HepG2 (cell line): Measurements from ENCODE around the gene MLYCD. TPM values are rescaled to one million over a fixed set of nuclear protein-coding genes. Genes with fewer than 3 reads are reported as not detected.
A peak's percentile ranks its signal among the peaks of the same experiment; 100 is the strongest.

Experiments used
- ARID5B ChIP-seq: IDR thresholded peaks from 2 replicates; pipeline ENCODE4 v1.4.0; 2020; ENCODE audit warnings: mild to moderate bottlenecking, missing genetic modification reagents
- FOXJ3 ChIP-seq: sonication (generic); formaldehyde crosslinking; IDR thresholded peaks from 2 replicates; pipeline ENCODE4 v1.4.0; 2020; ENCODE audit warnings: missing genetic modification reagents, mild to moderate bottlenecking, borderline replicate concordance
- MLX ChIP-seq: IDR thresholded peaks from 2 replicates; pipeline ENCODE4 v1.6.1; 2016
- PHF21A ChIP-seq: sonication (generic); formaldehyde crosslinking; IDR thresholded peaks from 2 replicates; pipeline ENCODE4 v1.5.0; 2020; ENCODE audit warnings: mild to moderate bottlenecking, missing genetic modification reagents
- REXO4 ChIP-seq: sonication (generic); formaldehyde crosslinking; IDR thresholded peaks from 2 replicates; pipeline ENCODE4 v1.8.0; 2022; ENCODE audit warnings: missing genetic modification reagents, mild to moderate bottlenecking, borderline replicate concordance
- SRSF1 ChIP-seq: fragments of 200-400 bp; formaldehyde crosslinking; optimal IDR thresholded peaks from 2 replicates; pipeline ENCODE3; 2017; ENCODE audit warnings: mild to moderate bottlenecking, low read depth, low read length, moderate library complexity
- ZBTB3 ChIP-seq: sonication (generic); formaldehyde crosslinking; IDR thresholded peaks from 2 replicates; pipeline ENCODE4 v1.4.0; 2020; ENCODE audit warnings: low read depth, mild to moderate bottlenecking, moderate library complexity, missing genetic modification reagents, borderline replicate concordance
- ZNF3 ChIP-seq: IDR thresholded peaks from 2 replicates; pipeline ENCODE4 v1.7.0; 2017; ENCODE audit warnings: inconsistent platforms
- ZNF790 ChIP-seq: sonication (generic); formaldehyde crosslinking; IDR thresholded peaks from 2 replicates; pipeline ENCODE4 v1.8.0; 2022; ENCODE audit warnings: missing genetic modification reagents, mild to moderate bottlenecking, borderline replicate concordance
- ZNF816 ChIP-seq: sonication (generic); formaldehyde crosslinking; IDR thresholded peaks from 2 replicates; pipeline ENCODE4 v1.8.0; 2022; ENCODE audit warnings: missing genetic modification reagents, mild to moderate bottlenecking, borderline replicate concordance
- polyA plus RNA-seq, 8 experiments: library from polyadenylated mRNA; depleted of rRNA in 3 of 8; stranded (reverse) in 7 of 8; unstranded in 1 of 8; fragments of >200 nt; fragmentation: Illumina TruSeq in 4 of 8; extraction: Trizol in 4 of 8; gene quantifications; 2 replicates each; pipeline versions ENCODE4 v1.2.1 to v1.2.3, GENCODE V29; 2011 to 2016; ENCODE audit warnings: low read depth in 4 of 8, missing spikeins in 1 of 8, mixed read lengths in 1 of 8; ENCODE audit not compliant: insufficient read depth in 1 of 8
- total RNA-seq, 5 experiments: library from RNA; depleted of rRNA; stranded (reverse); fragments of >200 nt; fragmentation: Illumina TruSeq; extraction: Trizol; gene quantifications; 2 replicates each; pipeline ENCODE4 v1.2.3, GENCODE V29; 2016; ENCODE audit warnings: low read depth in 1 of 5
- TF ChIP-seq, protein P1 (sequence below): sonication (generic); formaldehyde crosslinking; IDR thresholded peaks from 2 replicates; pipeline ENCODE4 v1.5.1; 2020; ENCODE audit warnings: mild to moderate bottlenecking, moderate library complexity, missing genetic modification reagents
- TF ChIP-seq, protein P2 (sequence below): sonication (generic); formaldehyde crosslinking; IDR thresholded peaks from 2 replicates; pipeline ENCODE4 v1.4.0; 2020; ENCODE audit warnings: missing genetic modification reagents
- TF ChIP-seq, protein P3 (sequence below): sonication (generic); formaldehyde crosslinking; conservative IDR thresholded peaks from 2 replicates; pipeline ENCODE4 v1.8.0; 2022; ENCODE audit warnings: low read depth, missing genetic modification reagents
- TF ChIP-seq, protein P4 (sequence below): sonication (generic); formaldehyde crosslinking; IDR thresholded peaks from 2 replicates; pipeline ENCODE4 v1.4.0; 2020; ENCODE audit warnings: low read depth, missing genetic modification reagents

MLYCD gene
- total and polyA plus RNA-seq, 2 of the 13 experiments (the other 11 are each of a cell fraction or from before 2014, with no cell fraction given) = 1.8 to 4.0 TPM

DNA sequence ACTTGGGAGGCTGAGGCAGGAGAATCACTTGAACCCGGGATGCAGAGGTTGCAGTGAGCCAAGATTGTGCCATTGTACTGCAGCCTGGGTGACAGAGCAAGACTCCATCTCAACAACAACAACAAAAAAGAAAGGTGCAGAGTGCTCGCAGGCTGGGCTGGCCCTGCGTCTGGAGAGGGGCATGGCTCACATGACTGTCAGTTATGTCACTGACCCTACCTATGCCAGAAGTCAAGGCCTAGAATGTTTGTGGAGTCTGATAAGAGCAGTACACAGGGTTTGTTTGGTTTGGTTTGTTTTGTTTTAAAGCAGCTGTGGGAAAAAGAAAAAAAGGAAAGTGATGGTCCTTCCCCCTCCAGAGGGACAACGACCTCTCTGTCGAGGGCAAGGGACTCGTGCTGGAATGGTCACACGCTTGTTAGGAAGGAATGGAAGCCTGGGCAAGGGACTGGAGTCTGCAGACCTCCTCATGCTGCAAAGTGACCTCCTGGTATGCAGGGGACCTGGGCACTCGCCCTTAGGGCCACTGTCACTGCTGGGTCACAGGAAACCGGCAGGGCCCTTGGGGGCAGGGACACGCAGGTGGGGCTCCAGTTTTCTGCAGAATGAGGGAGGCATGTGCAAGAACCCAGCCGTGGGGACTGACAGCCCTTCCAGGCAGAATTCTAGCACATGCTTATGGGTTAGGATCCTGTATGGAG lies 44.0 kb downstream of the MLYCD start (continued):
- TF ChIP-seq, protein P1, sequence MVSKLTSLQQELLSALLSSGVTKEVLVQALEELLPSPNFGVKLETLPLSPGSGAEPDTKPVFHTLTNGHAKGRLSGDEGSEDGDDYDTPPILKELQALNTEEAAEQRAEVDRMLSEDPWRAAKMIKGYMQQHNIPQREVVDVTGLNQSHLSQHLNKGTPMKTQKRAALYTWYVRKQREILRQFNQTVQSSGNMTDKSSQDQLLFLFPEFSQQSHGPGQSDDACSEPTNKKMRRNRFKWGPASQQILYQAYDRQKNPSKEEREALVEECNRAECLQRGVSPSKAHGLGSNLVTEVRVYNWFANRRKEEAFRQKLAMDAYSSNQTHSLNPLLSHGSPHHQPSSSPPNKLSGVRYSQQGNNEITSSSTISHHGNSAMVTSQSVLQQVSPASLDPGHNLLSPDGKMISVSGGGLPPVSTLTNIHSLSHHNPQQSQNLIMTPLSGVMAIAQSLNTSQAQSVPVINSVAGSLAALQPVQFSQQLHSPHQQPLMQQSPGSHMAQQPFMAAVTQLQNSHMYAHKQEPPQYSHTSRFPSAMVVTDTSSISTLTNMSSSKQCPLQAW = peak; percentile 89
- TF ChIP-seq, protein P2, sequence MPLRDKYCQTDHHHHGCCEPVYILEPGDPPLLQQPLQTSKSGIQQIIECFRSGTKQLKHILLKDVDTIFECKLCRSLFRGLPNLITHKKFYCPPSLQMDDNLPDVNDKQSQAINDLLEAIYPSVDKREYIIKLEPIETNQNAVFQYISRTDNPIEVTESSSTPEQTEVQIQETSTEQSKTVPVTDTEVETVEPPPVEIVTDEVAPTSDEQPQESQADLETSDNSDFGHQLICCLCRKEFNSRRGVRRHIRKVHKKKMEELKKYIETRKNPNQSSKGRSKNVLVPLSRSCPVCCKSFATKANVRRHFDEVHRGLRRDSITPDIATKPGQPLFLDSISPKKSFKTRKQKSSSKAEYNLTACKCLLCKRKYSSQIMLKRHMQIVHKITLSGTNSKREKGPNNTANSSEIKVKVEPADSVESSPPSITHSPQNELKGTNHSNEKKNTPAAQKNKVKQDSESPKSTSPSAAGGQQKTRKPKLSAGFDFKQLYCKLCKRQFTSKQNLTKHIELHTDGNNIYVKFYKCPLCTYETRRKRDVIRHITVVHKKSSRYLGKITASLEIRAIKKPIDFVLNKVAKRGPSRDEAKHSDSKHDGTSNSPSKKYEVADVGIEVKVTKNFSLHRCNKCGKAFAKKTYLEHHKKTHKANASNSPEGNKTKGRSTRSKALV = peak; percentile 95
- TF ChIP-seq, protein P3, sequence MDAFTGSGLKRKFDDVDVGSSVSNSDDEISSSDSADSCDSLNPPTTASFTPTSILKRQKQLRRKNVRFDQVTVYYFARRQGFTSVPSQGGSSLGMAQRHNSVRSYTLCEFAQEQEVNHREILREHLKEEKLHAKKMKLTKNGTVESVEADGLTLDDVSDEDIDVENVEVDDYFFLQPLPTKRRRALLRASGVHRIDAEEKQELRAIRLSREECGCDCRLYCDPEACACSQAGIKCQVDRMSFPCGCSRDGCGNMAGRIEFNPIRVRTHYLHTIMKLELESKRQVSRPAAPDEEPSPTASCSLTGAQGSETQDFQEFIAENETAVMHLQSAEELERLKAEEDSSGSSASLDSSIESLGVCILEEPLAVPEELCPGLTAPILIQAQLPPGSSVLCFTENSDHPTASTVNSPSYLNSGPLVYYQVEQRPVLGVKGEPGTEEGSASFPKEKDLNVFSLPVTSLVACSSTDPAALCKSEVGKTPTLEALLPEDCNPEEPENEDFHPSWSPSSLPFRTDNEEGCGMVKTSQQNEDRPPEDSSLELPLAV (CRISPR knock-in tag) = no peak
- peak; percentile 92; the same call in 1 of the 2 replicates for TF ChIP-seq ZNF816 (CRISPR knock-in tag)
- TF ChIP-seq, protein P4, sequence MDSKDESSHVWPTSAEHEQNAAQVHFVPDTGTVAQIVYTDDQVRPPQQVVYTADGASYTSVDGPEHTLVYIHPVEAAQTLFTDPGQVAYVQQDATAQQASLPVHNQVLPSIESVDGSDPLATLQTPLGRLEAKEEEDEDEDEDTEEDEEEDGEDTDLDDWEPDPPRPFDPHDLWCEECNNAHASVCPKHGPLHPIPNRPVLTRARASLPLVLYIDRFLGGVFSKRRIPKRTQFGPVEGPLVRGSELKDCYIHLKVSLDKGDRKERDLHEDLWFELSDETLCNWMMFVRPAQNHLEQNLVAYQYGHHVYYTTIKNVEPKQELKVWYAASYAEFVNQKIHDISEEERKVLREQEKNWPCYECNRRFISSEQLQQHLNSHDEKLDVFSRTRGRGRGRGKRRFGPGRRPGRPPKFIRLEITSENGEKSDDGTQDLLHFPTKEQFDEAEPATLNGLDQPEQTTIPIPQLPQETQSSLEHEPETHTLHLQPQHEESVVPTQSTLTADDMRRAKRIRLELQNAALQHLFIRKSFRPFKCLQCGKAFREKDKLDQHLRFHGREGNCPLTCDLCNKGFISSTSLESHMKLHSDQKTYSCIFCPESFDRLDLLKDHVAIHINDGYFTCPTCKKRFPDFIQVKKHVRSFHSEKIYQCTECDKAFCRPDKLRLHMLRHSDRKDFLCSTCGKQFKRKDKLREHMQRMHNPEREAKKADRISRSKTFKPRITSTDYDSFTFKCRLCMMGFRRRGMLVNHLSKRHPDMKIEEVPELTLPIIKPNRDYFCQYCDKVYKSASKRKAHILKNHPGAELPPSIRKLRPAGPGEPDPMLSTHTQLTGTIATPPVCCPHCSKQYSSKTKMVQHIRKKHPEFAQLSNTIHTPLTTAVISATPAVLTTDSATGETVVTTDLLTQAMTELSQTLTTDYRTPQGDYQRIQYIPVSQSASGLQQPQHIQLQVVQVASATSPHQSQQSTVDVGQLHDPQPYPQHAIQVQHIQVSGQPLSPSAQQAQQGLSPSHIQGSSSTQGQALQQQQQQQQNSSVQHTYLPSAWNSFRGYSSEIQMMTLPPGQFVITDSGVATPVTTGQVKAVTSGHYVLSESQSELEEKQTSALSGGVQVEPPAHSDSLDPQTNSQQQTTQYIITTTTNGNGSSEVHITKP (CRISPR knock-in tag) = peak; percentile 88; the same call in 1 of the 2 replicates
- TF ChIP-seq ZNF3 (CRISPR knock-in tag) = peak; percentile 75
- no peak for TF ChIP-seq ZNF790
- TF ChIP-seq MLX = peak; percentile 97
- TF ChIP-seq FOXJ3 = peak; percentile 100
- no peak for TF ChIP-seq SRSF1
- peak; percentile 100 for TF ChIP-seq ARID5B (CRISPR knock-in tag)
- peak; percentile 98 for TF ChIP-seq PHF21A
- peak; percentile 82 for TF ChIP-seq ZBTB3 (CRISPR knock-in tag)
- TF ChIP-seq REXO4 = no peak
